HL-60 (cell line): Measurements from ENCODE around the gene ERGIC1.

Experiments used
- CTCF ChIP-seq: IDR thresholded peaks from one replicate; pipeline ENCODE4 v1.5.1; 2011; ENCODE audit warnings: low read length, control low read depth, inconsistent platforms; ENCODE audit not compliant: insufficient read depth
- GABPA ChIP-seq: IDR thresholded peaks from 2 replicates; pipeline ENCODE4 v1.6.1; 2012; ENCODE audit warnings: low read depth
- POLR2AphosphoS5 ChIP-seq: IDR thresholded peaks from 2 replicates; pipeline ENCODE4 v1.6.1; 2012; ENCODE audit warnings: low read depth
- SPI1 ChIP-seq: IDR thresholded peaks from 2 replicates; pipeline ENCODE4 v1.6.1; 2012; ENCODE audit warnings: low read depth, mild to moderate bottlenecking, borderline replicate concordance

- no peak for TF ChIP-seq CTCF
- TF ChIP-seq POLR2AphosphoS5: no peak
- no peak for TF ChIP-seq GABPA
- TF ChIP-seq SPI1: no peak
These were observed 92.7 kb downstream of the ERGIC1 start for GRCh38 chr5:172926796-172927195.
